Fibroblast of skin of scalp (primary cell): ENCODE measurements around the gene PGM2L1.
"Not testable (repeated sequence)": the region's sequence is repeated elsewhere in the genome, so short reads cannot be mapped to it uniquely, and the experiment has no call there.

Experiments used
- DNase-seq: peaks from one replicate; pipeline ENCODE4 v3.0.0-alpha.2; 2013

The PGM2L1 gene

GRCh38 chr11:74332291-74332690 is 65.9 kb downstream of the PGM2L1 start:
- no peak for DNase-seq

GRCh38 chr11:74331000-74331399 is 67.2 kb downstream of the PGM2L1 start:
- not testable (repeated sequence) for DNase-seq

GRCh38 chr11:74330075-74330858 is 68.0 kb downstream of the PGM2L1 start:
- peak; percentile 53 for DNase-seq

GRCh38 chr11:74327076-74327475 is 71.2 kb downstream of the PGM2L1 start:
- DNase-seq = no peak

- DNase-seq = no peak
These were observed 71.6 kb downstream of the PGM2L1 start for GRCh38 chr11:74326665-74327064.

- peak; percentile 92 for DNase-seq
These were observed 72.3 kb downstream of the PGM2L1 start for GRCh38 chr11:74325649-74326645.

GRCh38 chr11:74322667-74323066 is 75.6 kb downstream of the PGM2L1 start:
- no peak for DNase-seq

- peak; percentile 82 for DNase-seq
These were observed 76.6 kb downstream of the PGM2L1 start for GRCh38 chr11:74321487-74322188.

- DNase-seq = no peak
These were observed 77.7 kb downstream of the PGM2L1 start for GRCh38 chr11:74320538-74320937.

- peak; percentile 96 for DNase-seq
These were observed 79.0 kb downstream of the PGM2L1 start for GRCh38 chr11:74319139-74319816.

- peak; percentile 57 for DNase-seq
These were observed 79.8 kb downstream of the PGM2L1 start for GRCh38 chr11:74318241-74318932.

GRCh38 chr11:74316772-74317505 is 81.3 kb downstream of the PGM2L1 start:
- peak; percentile 78 for DNase-seq

- no peak for DNase-seq
These were observed 85.9 kb downstream of the PGM2L1 start for GRCh38 chr11:74312326-74312725.

- peak; percentile 59 for DNase-seq
These were observed 86.8 kb downstream of the PGM2L1 start, which contains the start of gene P4HA3 for GRCh38 chr11:74311352-74311926. P4HA3 (minus strand) TSS chr11:74311640; CDS start chr11:74311611, 29 bp downstream.

- no peak for DNase-seq
These were observed 87.4 kb downstream of the PGM2L1 start for GRCh38 chr11:74310857-74311256.

- peak; percentile 59 for DNase-seq
These were observed 90.8 kb downstream of the PGM2L1 start for GRCh38 chr11:74307434-74307833.

- DNase-seq = no peak
These were observed 91.6 kb downstream of the PGM2L1 start for GRCh38 chr11:74306435-74307175.

- DNase-seq = peak; percentile 42
These were observed 99.2 kb downstream of the PGM2L1 start for GRCh38 chr11:74299015-74299414.

GRCh38 chr11:74297484-74297883 is 100.7 kb downstream of the PGM2L1 start:
- DNase-seq = no peak
